ENCODE data around the gene EXD3.
"Not testable (repeated sequence)": the region's sequence is repeated elsewhere in the genome, so short reads cannot be mapped to it uniquely, and the experiment has no call there.

Gene EXD3

DNA sequence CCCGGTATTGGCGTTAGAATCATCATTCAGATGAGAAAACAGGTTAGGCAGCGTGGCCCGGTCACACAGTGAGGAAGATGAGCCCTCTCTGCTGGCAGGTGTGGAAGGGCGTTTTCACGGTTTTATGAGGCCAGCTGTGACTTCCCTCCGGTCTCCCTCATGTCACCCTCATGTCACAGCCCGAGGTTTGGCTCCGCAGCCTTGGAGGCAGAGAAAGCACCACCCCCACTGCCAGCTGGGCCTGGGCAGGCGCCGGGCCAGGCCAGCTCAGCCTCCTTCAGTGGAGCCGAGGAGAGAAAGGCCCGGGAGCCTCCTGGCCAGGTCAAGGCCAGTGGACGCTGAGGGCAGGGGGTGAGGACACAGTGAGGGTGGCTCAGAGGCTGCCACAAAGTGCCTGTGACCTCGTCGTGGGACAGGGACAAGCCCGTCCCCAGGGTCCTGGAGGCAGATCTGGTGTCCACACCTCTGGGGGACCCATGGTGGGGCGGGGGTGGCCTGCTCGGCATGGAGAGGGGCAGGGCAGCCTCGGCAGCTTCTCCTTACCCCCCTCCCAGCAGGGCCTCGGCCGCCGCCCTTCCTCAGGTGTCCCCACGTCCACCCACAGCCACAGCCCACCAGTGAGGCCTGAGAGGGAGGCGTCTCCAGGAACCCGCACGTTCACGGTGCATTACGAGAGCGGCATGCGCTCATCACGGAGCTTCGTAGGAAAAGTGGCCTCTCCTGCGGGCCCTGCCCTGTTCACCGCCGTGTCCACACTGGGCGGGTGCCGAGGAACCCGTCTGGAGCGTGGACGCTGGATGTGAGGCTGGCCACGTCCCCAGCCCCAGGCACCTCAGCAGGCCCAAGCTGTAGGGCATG, 32.2 kb downstream of the EXD3 start:
- DNase-seq: no peak

DNA sequence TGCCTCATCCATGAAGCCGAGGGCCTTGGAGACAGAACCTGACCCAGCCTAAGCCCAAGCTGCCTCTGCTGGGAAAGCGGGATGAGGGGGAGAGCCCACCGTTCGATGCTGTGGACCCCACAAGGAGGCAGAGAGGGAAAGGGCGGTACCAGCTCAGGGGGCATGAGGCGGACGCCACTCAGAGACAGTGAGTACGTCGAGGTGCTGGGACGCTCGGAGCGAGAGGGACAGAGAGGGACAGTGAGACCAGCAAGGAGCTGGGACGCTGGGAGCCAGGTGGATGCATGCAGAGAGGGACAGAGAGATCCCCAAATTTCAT, 33.6 kb downstream of the EXD3 start:
- no peak for DNase-seq

DNA sequence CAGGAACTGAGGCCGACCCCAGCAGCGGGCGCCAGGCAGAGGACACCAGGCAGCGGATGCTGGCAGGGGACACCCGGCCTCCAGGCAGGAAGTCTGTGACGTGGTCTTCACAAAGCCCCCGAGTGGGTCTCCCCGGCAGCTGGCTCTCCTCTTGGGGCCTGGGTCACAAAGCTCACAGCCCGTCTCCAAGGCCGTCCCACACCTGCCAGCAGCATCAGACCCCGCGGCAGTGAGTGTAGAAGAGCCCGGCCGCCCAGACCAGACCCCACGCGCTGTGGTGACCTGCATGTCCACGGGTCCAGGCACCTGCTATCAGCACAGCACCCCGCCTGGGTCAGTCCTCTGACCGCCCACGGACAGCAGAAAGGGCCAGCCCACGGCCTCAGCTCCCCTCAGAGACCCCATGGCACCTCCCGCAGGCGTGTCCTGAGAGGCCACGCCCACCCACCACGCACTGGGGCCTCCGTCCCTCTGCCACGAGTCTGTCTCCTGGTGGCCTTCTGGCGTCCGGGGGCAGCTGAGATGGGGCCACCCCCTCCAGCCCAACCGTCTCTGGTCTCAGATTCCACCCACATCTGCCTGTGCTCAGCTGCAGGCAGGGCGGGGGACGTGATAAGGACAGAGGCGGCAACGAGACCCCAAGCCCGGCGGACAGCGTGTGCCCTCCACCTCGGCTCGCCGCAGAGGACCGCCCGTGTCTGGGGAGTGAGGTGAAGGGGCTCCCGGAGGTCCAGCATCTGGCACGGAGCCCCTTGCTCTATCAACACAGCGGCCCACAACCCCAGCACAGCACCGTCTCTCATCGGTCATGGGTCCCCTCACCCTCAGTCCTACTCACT, 34.2 kb downstream of the EXD3 start:
- no peak for DNase-seq

DNA sequence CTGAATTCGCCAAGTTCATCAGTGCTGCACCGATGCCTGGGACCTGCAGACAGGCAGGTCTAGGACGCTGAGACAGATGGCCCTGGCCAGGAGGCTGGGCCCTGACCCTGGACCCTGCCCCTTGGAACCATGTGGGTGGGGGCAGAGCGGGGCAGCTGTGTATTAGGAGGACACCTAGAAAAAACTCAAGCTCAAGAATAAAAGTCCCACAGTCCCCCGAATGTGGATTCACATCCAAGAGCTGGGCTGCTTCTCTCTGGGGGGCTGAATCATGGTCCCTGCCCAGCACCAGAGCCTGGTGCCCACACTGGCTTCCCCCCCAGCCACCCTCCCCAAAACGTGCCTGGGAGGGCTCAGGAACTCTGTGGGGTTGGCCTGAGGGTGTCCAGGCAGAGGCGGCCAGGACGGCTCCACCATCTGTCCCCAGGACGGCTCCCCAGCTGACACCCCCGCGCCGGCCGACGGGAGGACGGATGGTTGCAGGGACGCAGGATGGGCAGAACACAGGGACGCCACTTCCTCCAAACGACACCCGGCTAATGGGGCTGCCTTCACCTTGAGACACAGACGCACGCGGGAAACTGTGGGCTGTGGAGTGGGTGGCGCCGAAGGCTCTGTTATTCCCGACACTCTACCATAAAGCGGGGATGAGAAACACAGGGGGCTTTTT, 34.9 kb downstream of the EXD3 start:
- DNase-seq: no peak

DNA sequence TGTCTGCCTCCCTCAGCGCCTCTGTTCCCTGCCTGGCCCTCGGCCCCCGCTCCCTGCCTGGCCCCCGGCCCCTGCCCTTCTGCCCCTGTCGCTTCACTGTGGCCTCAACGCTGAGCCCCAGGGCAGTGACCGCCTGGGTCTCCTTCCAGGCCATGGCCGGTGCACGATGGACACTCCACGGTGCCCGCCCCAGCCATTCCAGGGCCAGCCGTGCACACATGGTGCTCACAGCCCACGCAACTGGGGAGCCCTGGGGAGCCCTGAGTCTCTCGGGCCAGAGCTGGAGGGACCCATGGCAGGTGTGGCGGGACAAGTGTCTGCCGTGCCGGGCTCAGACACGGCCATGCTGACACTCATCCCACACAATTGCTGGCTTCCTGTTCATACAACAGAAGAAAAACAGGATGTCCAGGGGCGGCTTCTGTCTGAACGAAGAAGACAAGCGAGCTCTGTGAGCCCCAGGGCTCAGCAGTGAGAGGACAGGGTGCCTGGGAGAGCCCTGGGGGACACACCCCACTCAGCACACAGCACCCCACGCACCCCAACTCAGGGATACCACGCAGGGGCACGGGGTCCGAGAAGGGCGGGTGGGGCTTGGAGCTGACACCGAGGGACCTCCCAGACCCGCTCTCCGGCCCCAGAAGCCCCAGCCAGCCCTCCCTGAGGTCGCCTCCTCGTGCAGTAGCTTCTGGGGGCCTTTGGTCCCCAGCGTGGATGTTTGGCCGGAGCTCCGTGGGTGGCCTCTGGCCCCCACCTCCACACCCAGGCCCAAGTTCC, 35.7 kb downstream of the EXD3 start:
- DNase-seq: no peak

DNA sequence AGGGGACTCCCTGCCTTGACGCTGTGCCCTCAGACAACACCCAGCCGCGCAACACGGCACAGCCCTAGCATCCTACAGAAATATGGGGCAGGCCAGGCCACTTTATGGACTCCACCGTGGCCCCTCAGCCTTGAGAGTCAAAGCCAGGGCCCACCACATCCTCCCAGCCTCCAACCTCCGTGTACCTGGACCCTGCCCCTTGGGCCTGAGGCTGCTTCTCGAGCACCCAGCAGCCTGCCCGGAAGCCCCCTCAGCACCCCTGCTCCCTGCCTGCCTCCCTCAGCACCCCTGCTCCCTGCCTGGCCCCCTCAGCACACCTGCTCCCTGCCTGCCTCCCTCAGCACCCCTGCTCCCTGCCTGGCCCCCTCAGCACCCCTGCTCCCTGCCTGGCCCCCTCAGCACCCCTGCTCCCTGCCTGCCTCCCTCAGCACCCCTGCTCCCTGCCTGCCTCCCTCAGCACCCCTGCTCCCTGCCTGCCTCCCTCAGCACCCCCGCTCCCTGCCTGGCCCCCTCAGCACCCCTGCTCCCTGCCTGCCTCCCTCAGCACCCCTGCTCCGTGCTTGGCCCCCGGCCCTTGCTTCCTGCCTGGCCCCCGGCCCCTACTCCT, 36.4 kb downstream of the EXD3 start:
- not testable (repeated sequence) for DNase-seq

DNA sequence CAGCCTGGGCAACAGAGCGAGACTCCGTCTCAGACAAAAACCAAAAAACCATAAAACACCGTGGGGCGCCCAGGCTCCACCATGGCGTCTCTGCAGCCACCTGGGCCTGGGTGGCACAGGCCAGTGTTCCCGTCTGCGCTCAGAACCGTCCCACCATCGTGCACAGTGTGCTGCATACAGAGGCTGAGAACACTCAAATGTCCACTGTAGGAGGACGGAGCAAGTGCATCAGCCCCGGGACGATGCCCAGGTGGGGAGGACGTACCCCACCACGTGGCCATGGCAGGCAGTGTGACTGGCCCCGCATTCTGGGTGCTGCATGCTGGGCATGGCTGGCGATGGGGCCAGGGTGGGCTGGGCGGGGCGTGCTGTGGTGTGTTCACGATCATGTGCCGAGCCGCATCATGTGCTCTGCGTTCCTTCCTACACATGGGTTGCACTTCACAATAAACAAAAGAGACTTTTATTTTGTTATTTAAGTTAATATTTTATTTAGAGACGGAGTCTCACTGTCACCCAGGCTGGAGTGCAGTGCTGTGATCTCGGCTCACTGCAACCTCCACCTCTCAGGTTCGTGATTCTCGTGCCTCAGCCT, 37.8 kb downstream of the EXD3 start:
- DNase-seq: no peak

DNA sequence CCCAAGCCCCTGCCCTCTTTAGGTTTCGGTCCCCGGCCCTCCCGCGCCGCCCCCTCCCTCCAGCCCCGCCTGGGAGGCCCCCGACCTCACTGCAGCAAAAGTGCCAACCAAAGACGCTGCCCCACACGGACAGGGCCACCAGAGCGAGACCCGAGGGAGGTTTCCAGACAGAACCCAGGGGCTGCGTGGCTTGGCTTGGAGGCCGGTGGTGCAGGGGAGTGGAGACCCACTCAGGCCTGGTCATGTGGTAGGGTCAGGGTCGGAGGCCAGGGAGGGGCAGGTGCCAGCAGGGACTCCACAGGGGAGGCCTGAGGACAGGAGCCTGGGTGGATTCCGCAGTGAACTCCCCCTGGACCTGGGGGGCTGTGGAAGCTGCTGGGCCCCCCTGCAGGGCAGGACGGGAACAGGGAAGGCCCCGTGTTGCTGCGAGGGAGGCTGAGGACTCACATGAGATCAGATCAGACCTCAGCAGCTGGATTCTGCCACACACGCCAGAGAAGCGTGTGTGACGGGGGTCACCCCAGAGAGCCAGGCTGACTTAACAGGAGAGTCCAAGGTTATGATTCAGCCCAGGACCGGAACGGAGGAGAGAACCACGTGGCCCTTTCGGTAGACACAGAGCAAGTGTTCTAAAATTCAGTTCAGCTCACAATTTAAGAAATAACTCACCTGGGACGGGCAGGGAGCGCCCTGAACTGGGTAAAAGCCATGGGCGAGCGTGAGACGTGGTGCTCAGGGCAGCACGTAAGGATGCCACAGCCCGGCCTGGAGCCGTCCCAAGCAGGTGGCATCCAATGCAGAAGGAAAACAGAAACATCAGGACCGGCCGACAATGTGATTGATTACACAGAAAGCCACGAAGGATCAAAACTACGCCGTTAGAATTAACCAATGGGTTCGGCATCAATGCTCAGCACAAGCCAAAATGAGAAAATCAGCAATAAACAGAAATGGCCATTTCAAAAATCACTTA, 38.9 kb downstream of the EXD3 start:
- no peak for DNase-seq

DNA sequence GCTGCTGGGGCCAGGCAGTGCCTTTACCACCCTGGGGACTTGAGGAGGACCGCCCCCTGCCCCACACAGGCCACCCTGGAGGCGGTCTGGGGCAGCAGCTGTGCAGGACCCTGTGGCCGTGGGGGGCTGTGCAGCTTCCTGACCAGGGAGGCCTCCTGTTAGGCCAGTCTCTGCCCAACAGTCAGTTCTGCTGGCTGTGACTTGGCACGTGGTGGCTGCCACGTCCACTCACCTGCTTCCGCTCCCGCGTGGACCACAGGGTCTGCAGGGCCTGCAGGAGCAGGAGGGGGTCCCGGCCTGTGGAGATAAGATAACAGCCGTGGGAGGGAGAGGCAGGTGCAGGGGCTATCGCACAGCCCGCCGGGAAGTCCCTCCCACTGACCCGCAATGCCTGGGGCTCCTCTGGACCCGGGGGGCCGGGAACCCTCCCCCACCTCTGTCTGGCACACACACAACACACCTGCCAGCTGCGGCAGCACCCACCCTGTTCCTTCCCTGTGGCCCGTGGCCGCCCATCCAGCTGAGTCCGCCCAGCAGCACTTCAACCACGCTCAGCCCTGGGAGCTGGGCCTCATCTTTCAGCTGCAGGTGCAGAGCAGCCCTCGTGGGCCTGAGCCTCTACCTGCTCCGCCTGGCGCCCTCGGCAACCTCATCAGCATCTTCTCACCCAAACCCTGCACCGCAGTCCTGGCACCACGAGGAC, 39.7 kb downstream of the EXD3 start:
- no peak for DNase-seq

DNA sequence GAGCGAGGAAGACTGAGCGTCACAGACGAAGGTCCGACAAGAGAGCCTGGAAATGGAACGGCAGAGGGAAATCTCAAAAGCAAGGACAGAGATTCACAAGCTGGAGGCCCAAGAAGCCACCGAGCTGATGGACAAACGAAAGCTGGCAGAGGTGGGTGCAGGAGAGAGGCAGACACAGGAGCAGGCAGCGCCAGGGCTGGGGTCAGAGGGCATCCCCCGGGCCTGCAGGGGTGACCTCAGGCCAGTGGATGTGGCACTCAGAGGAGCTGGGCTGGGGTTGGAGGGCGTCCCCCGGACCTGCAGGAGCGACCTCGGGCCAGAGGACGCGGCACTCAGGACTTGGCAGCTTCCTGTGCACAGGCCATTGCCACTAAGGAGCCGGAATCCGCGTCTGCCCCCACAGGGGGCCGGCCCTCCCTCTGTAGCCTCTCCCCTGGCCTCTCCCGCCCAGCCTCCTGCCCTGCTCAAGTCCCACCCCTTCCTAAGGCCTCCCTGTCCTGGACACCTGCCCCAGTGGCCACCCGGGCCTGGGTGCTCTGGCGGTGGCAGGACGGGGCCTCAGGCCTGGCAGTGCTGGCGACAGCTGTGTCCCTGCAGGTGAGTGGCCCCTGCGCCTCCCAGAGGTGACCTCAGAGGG, 40.4 kb downstream of the EXD3 start:
- no peak for DNase-seq

DNA sequence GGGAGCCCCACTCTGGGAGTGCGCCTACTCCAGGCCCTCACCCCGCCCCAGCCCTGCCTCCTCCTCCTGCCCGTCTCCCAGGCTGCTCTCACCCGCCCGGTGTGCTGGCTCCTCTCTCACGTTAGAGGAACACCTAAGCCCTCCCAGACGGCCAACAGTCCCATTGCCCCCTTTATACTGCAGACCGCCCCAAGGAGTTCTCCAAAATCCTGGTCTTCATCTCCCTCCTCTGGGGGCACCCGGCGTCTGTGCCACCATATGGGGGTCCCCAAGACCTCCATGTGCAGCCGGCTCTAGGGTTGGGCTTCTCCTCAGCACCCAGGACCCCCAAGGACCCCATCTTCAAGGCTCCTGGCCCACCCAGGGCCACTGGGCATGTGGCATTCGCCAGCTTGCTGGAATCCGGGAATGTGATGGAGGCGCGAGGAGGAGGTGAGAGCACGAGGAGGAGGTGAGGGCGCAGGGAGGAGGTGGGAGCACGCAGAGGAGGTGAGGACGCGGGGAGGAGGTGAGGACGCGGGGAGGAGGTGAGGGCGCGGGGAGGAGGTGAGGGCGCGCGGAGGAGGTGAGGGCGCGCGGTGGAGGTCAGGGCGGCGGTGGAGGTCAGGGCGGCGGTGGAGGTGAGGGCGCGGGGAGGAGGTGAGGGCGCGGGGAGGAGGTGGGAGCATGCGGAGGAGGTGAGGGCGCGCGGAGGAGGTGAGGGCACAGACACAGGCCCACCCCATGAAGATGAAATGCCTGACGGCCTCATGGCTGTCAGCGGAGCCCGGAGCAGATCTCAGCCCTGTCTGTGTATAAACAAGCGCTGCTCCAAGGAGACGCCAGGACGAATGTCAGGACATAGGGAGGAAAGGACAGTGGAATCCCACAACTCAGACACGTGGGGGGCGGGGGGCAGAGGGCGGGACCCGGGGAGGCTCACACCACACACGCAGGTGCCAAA, 41.2 kb downstream of the EXD3 start:
- no peak for DNase-seq

DNA sequence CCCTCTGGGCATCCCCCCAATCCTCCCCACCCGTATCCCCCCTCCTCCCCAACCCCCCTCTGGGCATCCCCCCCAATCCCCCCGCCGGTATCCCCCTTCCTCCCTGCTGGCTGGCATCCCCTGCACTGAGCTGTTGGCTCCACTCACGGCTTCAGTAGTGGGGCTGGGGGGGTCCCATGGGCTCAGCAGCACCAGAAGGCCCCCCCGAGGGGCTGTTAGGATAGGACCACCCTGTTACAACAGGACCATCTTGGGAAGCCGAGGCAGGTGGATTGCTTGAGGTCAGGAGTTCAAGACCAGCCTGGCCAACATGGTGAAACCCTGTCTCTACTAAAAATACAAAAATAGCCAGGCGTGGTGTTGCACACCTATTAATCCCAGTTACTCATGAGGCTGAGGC, 42.4 kb downstream of the EXD3 start:
- DNase-seq: no peak

DNA sequence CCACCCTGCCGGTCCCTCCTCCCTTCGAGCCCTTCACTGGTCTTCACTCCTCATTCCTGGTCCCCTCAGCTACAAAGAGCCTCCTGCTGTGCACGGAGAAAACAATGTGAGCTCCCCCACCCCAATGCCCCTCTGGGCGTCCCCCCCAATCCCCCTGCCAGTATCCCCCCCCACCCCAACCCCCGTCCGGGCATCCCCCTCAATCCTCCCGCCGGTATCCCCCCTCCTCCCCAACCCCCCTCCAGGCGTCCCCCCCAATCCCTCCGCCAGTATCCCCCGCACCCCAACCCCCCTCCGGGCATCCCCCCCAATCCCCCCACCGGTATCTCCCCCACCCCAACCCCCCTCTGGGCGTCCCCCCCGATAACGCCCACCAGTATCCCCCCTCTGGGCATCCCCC, 42.8 kb downstream of the EXD3 start:
- DNase-seq: no peak

DNA sequence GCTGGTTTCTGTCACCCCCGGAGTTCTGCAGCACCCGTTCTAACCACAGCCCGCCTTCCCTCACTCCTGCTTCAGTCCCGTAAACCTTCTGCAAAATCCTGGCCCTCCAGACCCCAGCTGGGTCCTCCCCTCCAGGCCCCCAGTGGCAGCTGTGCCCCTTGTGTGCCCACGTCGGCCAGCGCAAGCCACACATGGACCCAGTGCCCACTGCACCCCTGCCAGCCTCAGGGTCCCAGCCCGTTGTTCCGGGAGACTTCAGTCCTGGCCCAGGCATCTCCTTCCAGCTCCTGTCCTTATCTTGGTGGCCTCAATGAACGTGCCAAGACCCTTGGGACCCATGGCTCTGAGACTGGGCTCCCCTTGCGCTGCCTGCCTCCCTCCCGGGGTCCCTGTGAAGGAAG, 43.2 kb downstream of the EXD3 start:
- DNase-seq: no peak

DNA sequence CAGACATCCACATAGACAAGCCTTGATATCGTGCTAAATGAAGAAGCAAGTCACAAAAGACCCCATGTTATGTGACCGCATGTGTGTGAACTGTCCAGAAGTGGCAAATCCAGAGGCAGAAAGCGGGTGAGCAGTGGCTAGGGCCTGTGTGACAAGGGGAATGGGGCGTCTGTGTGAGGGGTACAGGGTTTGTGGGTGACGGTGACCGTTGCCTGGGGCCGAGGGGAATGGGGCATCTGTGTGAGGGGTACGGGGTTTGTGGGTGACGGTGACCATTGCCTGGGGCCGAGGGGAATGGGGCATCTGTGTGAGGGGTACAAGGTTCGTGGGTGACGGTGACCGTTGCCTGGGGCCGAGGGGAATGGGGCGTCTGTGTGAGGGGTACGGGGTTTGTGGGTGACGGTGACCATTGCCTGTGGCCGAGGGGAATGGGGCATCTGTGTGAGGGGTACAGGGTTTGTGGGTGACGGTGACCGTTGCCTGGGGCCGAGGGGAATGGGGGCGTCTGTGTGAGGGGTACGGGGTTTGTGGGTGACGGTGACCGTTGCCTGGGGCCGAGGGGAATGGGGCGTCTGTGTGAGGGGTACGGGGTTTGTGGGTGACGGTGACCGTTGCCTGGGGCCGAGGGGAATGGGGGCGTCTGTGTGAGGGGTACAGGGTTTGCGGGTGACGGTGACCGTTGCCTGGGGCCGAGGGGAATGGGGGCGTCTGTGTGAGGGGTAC, 44.1 kb downstream of the EXD3 start:
- DNase-seq: not testable (repeated sequence)

DNA sequence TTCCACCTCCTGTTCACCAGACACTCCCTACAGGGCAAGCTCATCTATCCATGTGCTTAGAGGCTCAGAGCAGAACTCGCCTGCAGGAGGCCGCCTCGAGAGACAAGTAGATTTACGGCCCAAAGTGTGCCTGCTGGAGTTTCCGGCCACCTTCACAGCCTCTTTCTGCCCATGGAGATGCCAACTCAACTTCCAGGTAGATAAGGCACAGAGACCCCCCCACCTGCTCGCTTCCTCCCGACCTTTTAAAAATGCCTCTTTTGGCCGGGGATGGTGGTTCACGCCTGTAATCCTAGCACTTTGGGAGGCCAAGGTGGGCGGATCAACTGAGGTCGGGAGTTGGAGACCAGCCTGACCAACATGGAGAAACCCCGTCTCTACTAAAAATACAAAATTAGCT, 46.6 kb downstream of the EXD3 start:
- DNase-seq: no peak

DNA sequence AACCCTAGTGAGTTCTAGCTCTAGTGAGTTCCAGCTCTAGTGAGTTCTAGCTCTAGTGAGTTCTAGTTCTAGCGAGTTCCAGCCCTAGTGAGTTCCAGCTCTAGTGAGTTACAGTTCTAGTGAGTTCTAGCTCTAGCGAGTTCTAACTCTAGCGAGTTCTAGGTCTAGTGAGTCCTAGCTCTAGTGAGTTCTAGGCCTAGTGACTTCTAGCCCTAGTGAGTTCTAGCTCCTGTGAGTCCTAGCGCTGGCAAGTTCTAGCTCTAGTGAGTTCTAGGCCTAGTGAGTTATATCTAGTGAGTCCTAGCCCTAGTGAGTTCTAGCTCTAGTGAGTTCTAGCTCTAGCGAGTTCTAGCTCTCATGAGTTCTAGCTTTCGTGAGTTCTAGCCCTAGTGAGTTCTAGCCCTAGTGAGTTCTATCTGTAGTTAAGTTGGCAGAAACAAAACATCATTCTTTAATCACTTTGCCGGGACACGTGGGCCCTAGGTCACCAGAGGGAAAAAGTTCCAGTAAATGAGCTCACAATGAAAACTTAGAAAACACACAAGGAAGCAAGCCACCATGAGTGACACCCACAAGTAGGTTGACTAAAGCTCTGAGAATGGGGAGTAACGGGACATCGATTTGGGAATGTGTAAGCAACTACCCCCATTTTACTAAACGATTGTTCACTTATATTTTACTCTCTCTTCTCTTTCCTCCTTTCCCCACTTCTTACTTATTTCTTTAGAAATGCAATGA, 47.5 kb downstream of the EXD3 start:
- no peak for DNase-seq

Data from NCI-H1105 (cell line).